PC-9 (cell line): Measurements from ENCODE around the gene HLCS. TPM values are rescaled to one million over a fixed set of nuclear protein-coding genes. Genes with fewer than 3 reads are reported as not detected.
A peak's percentile ranks its signal among the peaks of the same experiment; 100 is the strongest.

Experiments used
- Bru-seq: library from RNA; stranded (reverse); fragments of 400-500 nt; gene quantifications from one replicate; lab custom pipeline; 2021; lab: Mats Ljungman, UMichigan
- BruChase-seq, 2 experiments: library from RNA; stranded (reverse); fragments of 400-500 nt; gene quantifications; one replicate each; lab custom pipeline; 2021; lab: Mats Ljungman, UMichigan
- BruUV-seq: library from RNA; stranded (reverse); fragments of 400-500 nt; replicated peaks from 2 replicates; lab custom pipeline; 2021; lab: Mats Ljungman, UMichigan
- CTCF ChIA-PET: fragments of 300-600 bp; sonication (Branson Sonifier 250); formaldehyde crosslinking; loops from one replicate; lab custom pipeline; 2022; ENCODE audit warnings: antibody characterized with exemption; lab: Charles Lee
- POLR2A ChIA-PET: fragments of 300-600 bp; sonication (Branson Sonifier 250); formaldehyde crosslinking; loops from one replicate; lab custom pipeline; 2022; ENCODE audit warnings: antibody characterized with exemption; ENCODE audit not compliant: unreplicated experiment; lab: Charles Lee
- DNase-seq, 2 experiments: peaks; one replicate each; pipeline versions ENCODE4 v3.0.0 to v3.0.0-alpha.2; 2015 to 2022; ENCODE audit warnings: mixed read lengths in 1 of 2
- H2AFZ ChIP-seq: fragments of 200-600 bp; sonication (generic); 2 replicates; pipeline ENCODE4 v1.8.1; 2017; ENCODE audit warnings: antibody characterized with exemption
- H3F3A ChIP-seq: fragments of 200-600 bp; sonication (generic); 2 replicates; pipeline ENCODE4 v1.8.1; 2017; ENCODE audit warnings: antibody characterized with exemption, mild to moderate bottlenecking, low read depth; ENCODE audit not compliant: insufficient read depth
- H3K27ac ChIP-seq: fragments of 200-600 bp; sonication (generic); 2 replicates; pipeline ENCODE4 v1.6.1; 2016; ENCODE audit warnings: mixed run types
- H3K27me3 ChIP-seq: fragments of 200-600 bp; sonication (generic); 2 replicates; pipeline ENCODE4 v1.6.1; 2016; ENCODE audit warnings: low read depth, mixed run types; ENCODE audit not compliant: insufficient read depth
- H3K36me3 ChIP-seq: fragments of 200-600 bp; sonication (generic); 2 replicates; pipeline ENCODE4 v1.6.1; 2016; ENCODE audit warnings: low read depth, mixed run types
- H3K4me1 ChIP-seq: fragments of 200-600 bp; sonication (generic); replicated peaks from 2 replicates; pipeline ENCODE4 v1.6.1; 2016; ENCODE audit warnings: mixed run types; ENCODE audit not compliant: insufficient read depth
- H3K4me2 ChIP-seq: fragments of 200-600 bp; sonication (generic); 2 replicates; pipeline ENCODE4 v1.6.1; 2017; ENCODE audit warnings: mixed run types
- H3K4me3 ChIP-seq: fragments of 200-600 bp; sonication (generic); 2 replicates; pipeline ENCODE4 v1.6.1; 2016; ENCODE audit warnings: mixed run types
- H3K79me2 ChIP-seq: fragments of 200-600 bp; sonication (generic); 2 replicates; pipeline ENCODE4 v1.6.1; 2017; ENCODE audit warnings: low read depth, mixed run types
- H3K9me2 ChIP-seq: fragments of 200-600 bp; sonication (generic); 2 replicates; pipeline ENCODE4 v1.8.1; 2017; ENCODE audit warnings: mild to moderate bottlenecking; ENCODE audit not compliant: insufficient read depth
- H3K9me3 ChIP-seq: fragments of 200-600 bp; sonication (generic); 2 replicates; pipeline ENCODE4 v1.8.1; 2016; ENCODE audit warnings: low read depth; ENCODE audit not compliant: insufficient read depth
- H4K20me1 ChIP-seq: fragments of 200-600 bp; sonication (generic); 2 replicates; pipeline ENCODE4 v1.8.1; 2017; ENCODE audit not compliant: insufficient read depth
- EZH2 ChIP-seq: fragments of 200-600 bp; sonication (generic); IDR thresholded peaks from 2 replicates; pipeline ENCODE4 v1.8.0; 2017; ENCODE audit warnings: antibody characterized with exemption, low read depth
- intact Hi-C: fragments of 100-400 bp; cut with micrococcal nuclease; formaldehyde crosslinking; loops from one replicate; pipeline ENCODE4 v1.10.0; 2022; ENCODE audit not compliant: unreplicated experiment
- long read RNA-seq: library from polyadenylated mRNA; stranded (forward); transcript quantifications from one replicate; pipeline ENCODE4 v2.0.0, GENCODE V29; 2022
- total RNA-seq: library from RNA; stranded (reverse); gene quantifications from 2 replicates; pipeline ENCODE4 v1.2.3, GENCODE V29; 2021
- TF ChIP-seq, protein P1 (sequence below): fragments of 200-600 bp; sonication (generic); conservative IDR thresholded peaks from 2 replicates; pipeline ENCODE4 v1.6.1; 2017; ENCODE audit warnings: mixed run types, antibody characterized with exemption, mild to moderate bottlenecking, moderate library complexity

HLCS gene
- total RNA-seq (21.6 and 22.1 TPM in 2 replicates), Bru-seq, nascent RNA (percentile 66 among the genes with signal in this experiment), BruChase-seq, experiment 1, labeled RNA remaining after a 2-hour chase (percentile 65 among the genes with signal in this experiment), BruChase-seq, experiment 2, labeled RNA remaining after a 6-hour chase (percentile 65 among the genes with signal in this experiment)
- long read RNA-seq, full-length matches to known transcripts = 2 of 84 reads
- long read RNA-seq, partial matches to known transcripts = 73 of 84 reads
- long read RNA-seq, other reads (novel, unspliced or antisense) = 9 of 84 reads

DNA sequence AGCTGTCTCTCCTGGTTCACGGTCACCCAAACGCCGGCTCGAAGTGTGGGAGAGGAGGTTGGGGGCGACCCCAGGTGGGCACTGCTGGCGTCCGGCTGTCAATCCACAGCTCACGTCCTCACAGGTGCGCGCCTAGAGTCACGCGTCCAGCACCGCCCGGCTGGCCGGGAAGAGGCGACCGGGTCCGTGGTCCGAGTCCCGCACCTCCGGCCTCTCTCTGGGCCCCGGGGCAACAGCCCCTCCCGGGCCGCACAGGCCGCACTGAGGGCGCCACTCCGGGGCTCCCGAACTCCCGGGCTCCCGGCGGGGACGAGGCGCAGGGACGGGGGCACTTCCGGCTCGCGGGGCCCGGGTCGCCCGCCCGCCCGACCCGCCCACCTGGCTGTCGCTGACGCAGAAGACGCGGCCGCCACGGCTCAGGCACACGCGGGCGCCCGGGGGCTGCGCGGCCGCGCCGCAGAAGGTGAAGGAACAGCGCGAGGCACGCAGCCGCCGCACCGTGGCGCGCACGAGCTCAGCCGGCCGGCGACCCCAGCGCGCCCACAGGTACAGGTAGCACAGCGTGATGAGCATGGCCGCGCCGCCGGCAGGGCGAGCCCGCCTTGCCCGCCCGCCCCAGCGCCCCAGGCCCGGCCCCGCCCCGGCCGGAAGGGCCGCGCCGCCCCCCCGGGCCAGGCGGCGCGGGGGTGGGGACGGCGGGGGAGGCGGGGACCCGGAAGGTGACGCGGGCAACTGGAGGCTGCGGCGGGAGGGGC, at the start of gene HLCS:
Gene HLCS (minus strand): TSS at position 604 of the 755 bp plus-strand sequence. CDS start 31 bp downstream, at position 573.
- no peaks in the 10 kb centered on the region for H3K27me3 ChIP-seq
- intact Hi-C loops = loop anchor here (2.0 kb wide), 1 partner anchor 23 kb away; no protein-coding TSS in a partner anchor
- peak; percentile 62 to 76 for DNase-seq
- ChIA-PET POLR2A (interaction anchor here (0.5 to 0.7 kb wide), 4 partner anchors 10 to 646 kb away, joined by 3 to 15 read pairs (median 8); partner anchors contain the start of gene MORC3), CTCF (interaction anchor here (0.6 to 1.1 kb wide), 2 partner anchors 11 to 114 kb away, joined by 5 to 8 read pairs; no protein-coding TSS in a partner anchor)
- no peaks in the 10 kb centered on the region for H3K36me3 ChIP-seq
- H3K9me3 ChIP-seq = no peaks in the 10 kb centered on the region
- no peak for TF ChIP-seq EZH2
- TF ChIP-seq, protein P1, sequence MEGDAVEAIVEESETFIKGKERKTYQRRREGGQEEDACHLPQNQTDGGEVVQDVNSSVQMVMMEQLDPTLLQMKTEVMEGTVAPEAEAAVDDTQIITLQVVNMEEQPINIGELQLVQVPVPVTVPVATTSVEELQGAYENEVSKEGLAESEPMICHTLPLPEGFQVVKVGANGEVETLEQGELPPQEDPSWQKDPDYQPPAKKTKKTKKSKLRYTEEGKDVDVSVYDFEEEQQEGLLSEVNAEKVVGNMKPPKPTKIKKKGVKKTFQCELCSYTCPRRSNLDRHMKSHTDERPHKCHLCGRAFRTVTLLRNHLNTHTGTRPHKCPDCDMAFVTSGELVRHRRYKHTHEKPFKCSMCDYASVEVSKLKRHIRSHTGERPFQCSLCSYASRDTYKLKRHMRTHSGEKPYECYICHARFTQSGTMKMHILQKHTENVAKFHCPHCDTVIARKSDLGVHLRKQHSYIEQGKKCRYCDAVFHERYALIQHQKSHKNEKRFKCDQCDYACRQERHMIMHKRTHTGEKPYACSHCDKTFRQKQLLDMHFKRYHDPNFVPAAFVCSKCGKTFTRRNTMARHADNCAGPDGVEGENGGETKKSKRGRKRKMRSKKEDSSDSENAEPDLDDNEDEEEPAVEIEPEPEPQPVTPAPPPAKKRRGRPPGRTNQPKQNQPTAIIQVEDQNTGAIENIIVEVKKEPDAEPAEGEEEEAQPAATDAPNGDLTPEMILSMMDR = no peak
- H3K27ac ChIP-seq = peak within 1 kb of the TSS; percentile 76
- peaks cover 14% of the 10 kb centered on the region; the same call in 1 of the 2 replicates for H3K4me1 ChIP-seq
- peak within 1 kb of the TSS; percentile 82 for H2AFZ ChIP-seq
- peaks cover 14% of the 10 kb centered on the region; the same call in 1 of the 2 replicates for H3K79me2 ChIP-seq
- H3K4me2 ChIP-seq = peak within 1 kb of the TSS; percentile 79
- H3F3A ChIP-seq = peaks cover 13% of the 10 kb centered on the region; the same call in 1 of the 2 replicates
- BruUV-seq = no TSS peak
- H3K4me3 ChIP-seq = peak within 1 kb of the TSS; percentile 75
- no peaks in the 10 kb centered on the region for H4K20me1 ChIP-seq
- H3K9me2 ChIP-seq = no peaks in the 10 kb centered on the region

DNA sequence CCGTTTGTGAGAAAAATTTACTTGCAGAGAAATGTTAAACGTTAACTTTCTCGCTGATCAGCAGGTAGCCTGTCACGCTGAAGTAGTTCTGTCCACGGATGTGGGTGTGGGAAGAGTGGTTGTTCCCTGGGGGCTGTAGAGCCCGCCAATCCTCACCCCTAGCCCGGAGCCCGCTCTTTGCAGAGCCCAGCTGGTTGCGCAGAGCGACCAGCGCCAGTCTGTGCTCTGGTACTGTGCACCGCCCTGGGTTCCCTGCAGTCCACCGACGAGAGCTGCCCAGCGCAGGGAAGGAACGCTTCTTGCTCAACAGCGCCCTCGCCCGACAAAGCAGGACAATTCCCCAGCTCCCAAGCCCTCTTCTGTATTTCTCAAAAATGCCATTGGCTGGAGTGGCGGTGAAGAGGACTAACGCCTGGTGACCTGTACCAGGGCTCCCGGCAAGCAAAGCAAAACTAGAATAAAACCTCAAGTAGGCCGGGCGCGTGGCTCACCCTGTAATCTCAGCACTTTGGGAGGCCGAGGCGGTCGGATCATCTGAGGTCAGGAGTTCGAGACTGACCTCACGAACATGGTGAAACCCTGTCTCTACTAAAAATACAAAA, 43.4 kb upstream of the HLCS start:
- H2AFZ ChIP-seq = peak overlapping the region; percentile 72
- ChIA-PET CTCF (interaction anchor here (0.6 to 1.2 kb wide), 2 partner anchors 29 to 33 kb away, joined by 4 to 6 read pairs; no protein-coding TSS in a partner anchor), POLR2A (interaction anchor here (0.6 to 0.7 kb wide), 2 partner anchors 33 to 860 kb away, joined by 3 to 12 read pairs; no protein-coding TSS in a partner anchor)
- no peaks in the 10 kb centered on the region for H3K79me2 ChIP-seq
- no peak overlapping the region for H3K27ac ChIP-seq
- peak overlapping the region; percentile 55 for H3K4me2 ChIP-seq
- H3K36me3 ChIP-seq = no peaks in the 10 kb centered on the region
- H3K4me3 ChIP-seq = peak overlapping the region; percentile 44; the same call in 1 of the 2 replicates
- no peaks in the 10 kb centered on the region for H4K20me1 ChIP-seq
- no peaks in the 10 kb centered on the region for H3K9me2 ChIP-seq
- no peaks in the 10 kb centered on the region for H3K27me3 ChIP-seq
- H3F3A ChIP-seq = no peaks in the 10 kb centered on the region
- TF ChIP-seq, protein P1 = peak; percentile 76
- TF ChIP-seq EZH2 = no peak
- peak; percentile 63 to 83 for DNase-seq
- intact Hi-C loops = loop anchor here (2.0 kb wide), 1 partner anchor 63 kb away; the partner anchor contains the start of genes PIGP and TTC3
- no TSS peak for BruUV-seq
- H3K4me1 ChIP-seq = no peaks in the 10 kb centered on the region
- no peaks in the 10 kb centered on the region for H3K9me3 ChIP-seq

DNA sequence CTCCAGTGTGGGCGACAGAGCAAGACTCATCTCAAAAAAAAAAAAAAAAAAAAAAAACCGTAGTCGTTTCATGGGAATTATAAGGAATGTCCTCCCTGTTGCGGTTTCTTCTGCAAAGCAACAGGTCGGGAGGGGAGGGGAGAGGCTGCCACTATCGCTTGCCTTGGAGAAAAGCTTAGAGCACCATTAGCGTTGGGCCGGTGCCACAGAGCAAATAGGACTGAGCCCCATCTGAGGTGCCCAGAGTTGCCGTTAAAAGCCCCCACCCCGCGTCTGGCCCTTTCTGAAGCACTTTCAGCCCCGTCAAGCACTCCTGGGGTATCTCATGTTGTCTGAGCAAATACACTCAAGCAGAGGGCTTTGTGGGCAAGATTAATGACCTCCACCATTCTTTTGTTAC, 42.3 kb upstream of the HLCS start:
- Histone ChIP-seq H3K4me1 (no peaks in the 10 kb centered on the region), H3F3A (no peaks in the 10 kb centered on the region), H3K27ac (no peak overlapping the region), H3K27me3 (no peaks in the 10 kb centered on the region), H3K4me3 (no peak overlapping the region), H3K79me2 (no peaks in the 10 kb centered on the region), H4K20me1 (no peaks in the 10 kb centered on the region), H2AFZ (no peak overlapping the region), H3K4me2 (no peak overlapping the region), H3K9me2 (no peaks in the 10 kb centered on the region), H3K9me3 (no peaks in the 10 kb centered on the region), H3K36me3 (no peaks in the 10 kb centered on the region)
- no TSS peak for BruUV-seq
- DNase-seq = no peak
- intact Hi-C loops = loop anchor here (2.0 kb wide), 1 partner anchor 64 kb away; the partner anchor contains the start of genes PIGP and TTC3
- ChIA-PET POLR2A (no interaction called here), CTCF (no interaction called here)
- TF ChIP-seq, protein P1 = no peak
- TF ChIP-seq EZH2 = no peak
